ENCODE measurements around the gene TMEM121B. TPM values are rescaled to one million over a fixed set of nuclear protein-coding genes. Genes with fewer than 3 reads are reported as not detected.

TMEM121B gene
- polyA plus RNA-seq, 1 of the 3 experiments (the other 2 are of a cell fraction): 0.13 TPM

GRCh38 chr22:17137861-17138425 is 16.8 kb upstream of the TMEM121B start (continued):
- TF ChIP-seq, protein P1, sequence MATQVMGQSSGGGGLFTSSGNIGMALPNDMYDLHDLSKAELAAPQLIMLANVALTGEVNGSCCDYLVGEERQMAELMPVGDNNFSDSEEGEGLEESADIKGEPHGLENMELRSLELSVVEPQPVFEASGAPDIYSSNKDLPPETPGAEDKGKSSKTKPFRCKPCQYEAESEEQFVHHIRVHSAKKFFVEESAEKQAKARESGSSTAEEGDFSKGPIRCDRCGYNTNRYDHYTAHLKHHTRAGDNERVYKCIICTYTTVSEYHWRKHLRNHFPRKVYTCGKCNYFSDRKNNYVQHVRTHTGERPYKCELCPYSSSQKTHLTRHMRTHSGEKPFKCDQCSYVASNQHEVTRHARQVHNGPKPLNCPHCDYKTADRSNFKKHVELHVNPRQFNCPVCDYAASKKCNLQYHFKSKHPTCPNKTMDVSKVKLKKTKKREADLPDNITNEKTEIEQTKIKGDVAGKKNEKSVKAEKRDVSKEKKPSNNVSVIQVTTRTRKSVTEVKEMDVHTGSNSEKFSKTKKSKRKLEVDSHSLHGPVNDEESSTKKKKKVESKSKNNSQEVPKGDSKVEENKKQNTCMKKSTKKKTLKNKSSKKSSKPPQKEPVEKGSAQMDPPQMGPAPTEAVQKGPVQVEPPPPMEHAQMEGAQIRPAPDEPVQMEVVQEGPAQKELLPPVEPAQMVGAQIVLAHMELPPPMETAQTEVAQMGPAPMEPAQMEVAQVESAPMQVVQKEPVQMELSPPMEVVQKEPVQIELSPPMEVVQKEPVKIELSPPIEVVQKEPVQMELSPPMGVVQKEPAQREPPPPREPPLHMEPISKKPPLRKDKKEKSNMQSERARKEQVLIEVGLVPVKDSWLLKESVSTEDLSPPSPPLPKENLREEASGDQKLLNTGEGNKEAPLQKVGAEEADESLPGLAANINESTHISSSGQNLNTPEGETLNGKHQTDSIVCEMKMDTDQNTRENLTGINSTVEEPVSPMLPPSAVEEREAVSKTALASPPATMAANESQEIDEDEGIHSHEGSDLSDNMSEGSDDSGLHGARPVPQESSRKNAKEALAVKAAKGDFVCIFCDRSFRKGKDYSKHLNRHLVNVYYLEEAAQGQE (IDR thresholded peaks at IDR 0.05; ENCODE audit: low read depth, low read length): no peak
- TF ChIP-seq TEAD4 (IDR thresholded peaks at IDR 0.05; ENCODE audit: borderline replicate concordance, insufficient read depth): no peak
- no peak for TF ChIP-seq USF2 (IDR thresholded peaks at IDR 0.05; ENCODE audit: borderline replicate concordance, low read depth, low read length)
- TF ChIP-seq JUND (IDR thresholded peaks at IDR 0.05): no peak
- no peak for TF ChIP-seq PBX3 (IDR thresholded peaks at IDR 0.05)
- no peak for TF ChIP-seq RXRA (IDR thresholded peaks at IDR 0.05; ENCODE audit: borderline replicate concordance, low read depth)
- no peak for TF ChIP-seq NFIC (IDR thresholded peaks at IDR 0.05; ENCODE audit: borderline replicate concordance)
- TF ChIP-seq, protein P2, sequence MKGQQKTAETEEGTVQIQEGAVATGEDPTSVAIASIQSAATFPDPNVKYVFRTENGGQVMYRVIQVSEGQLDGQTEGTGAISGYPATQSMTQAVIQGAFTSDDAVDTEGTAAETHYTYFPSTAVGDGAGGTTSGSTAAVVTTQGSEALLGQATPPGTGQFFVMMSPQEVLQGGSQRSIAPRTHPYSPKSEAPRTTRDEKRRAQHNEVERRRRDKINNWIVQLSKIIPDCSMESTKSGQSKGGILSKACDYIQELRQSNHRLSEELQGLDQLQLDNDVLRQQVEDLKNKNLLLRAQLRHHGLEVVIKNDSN (IDR thresholded peaks at IDR 0.05; ENCODE audit: borderline replicate concordance, low read depth): no peak

DNA sequence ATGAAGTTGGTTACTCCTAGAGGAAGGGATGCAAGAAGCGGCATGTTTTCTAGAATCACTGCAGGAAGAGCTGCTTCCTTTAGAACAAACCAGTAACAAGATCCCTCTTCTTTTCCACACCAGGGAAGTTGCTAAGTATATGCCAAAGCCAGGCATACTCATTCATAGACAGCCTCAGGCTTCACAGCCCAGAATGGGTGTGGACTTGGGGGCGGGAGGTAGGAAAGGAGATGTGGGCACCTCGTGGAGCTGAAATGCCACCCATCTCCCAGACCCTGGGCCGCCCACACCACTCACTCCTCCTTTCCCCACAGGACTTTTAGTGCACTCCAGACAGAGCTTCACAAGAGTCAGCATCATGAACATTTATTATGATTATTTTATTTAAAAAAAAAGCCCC is 16.0 kb upstream of the TMEM121B start:
- Histone ChIP-seq H3K4me1 (ENCODE audit: control insufficient read depth in 1 of 2, insufficient read depth in 2 of 2, low read depth in 1 of 2, low read length in 1 of 2) (no peaks in the 10 kb centered on the region; a peak in 1 of 4 replicates), H2AFZ (ENCODE audit: low read depth) (no peak overlapping the region), H3K27me3 (ENCODE audit: insufficient read depth) (no peaks in the 10 kb centered on the region), H3K79me2 (ENCODE audit: insufficient read depth) (no peaks in the 10 kb centered on the region), H3K4me2 (no peak overlapping the region), H3K4me3 (ENCODE audit: low read depth in 2 of 2, low read length in 1 of 2) (no peak overlapping the region), H3K27ac (ENCODE audit: low read depth in 2 of 2, low read length in 1 of 2) (no peak overlapping the region), H4K20me1 (ENCODE audit: insufficient read depth) (no peaks in the 10 kb centered on the region), H3K9ac (no peak overlapping the region), H3F3A (replicated peaks; ENCODE audit: insufficient read depth) (no peaks in the 10 kb centered on the region), H3K9me3 (no peaks in the 10 kb centered on the region), H3K36me3 (replicated peaks in 1 of 2; ENCODE audit: control insufficient read depth in 1 of 2, insufficient read depth in 2 of 2, low read length in 1 of 2) (peaks cover 3 to 30% of the 10 kb centered on the region in 2 experiments), H3K9me2 (no peaks in the 10 kb centered on the region)
- no peak for DNase-seq
- CTCF ChIA-PET: interaction anchor here (0.6 to 0.8 kb wide), 2 partner anchors 21 to 35 kb away, joined by 3 to 4 read pairs; no protein-coding TSS in a partner anchor
- 81% methylated on average over 4 of the region's 4 CpGs for WGBS (ENCODE audit: low lambda C conversion rate)
- no peak for TF ChIP-seq SIN3A (IDR thresholded peaks at IDR 0.05; ENCODE audit: borderline replicate concordance, low read depth, low read length)
- TF ChIP-seq ELF1 (IDR thresholded peaks at IDR 0.05): no peak
- TF ChIP-seq POLR2AphosphoS5 (IDR thresholded peaks at IDR 0.05; ENCODE audit: low read depth, low read length): no peak
- no peak for TF ChIP-seq SMC3 (IDR thresholded peaks at IDR 0.05; ENCODE audit: low read depth, low read length)
- TF ChIP-seq MEF2A (IDR thresholded peaks at IDR 0.05; ENCODE audit: borderline replicate concordance, low read depth): no peak
- no peak for TF ChIP-seq RXRA (IDR thresholded peaks at IDR 0.05; ENCODE audit: borderline replicate concordance, low read depth)
- POLR2A ChIA-PET: interaction anchor here (0.8 kb wide), 1 partner anchor 16 kb away, joined by 3 read pairs; the partner anchor contains the start of gene TMEM121B
